GM21390 (cell line): Measurements from ENCODE around the gene HS3ST5.
"Not testable (repeated sequence)": the region's sequence is repeated elsewhere in the genome, so short reads cannot be mapped to it uniquely, and the experiment has no call there.

Experiments used
- ATAC-seq: cut with Tn5 transposase; IDR thresholded peaks from one replicate; pipeline ENCODE4 v1.9.1; 2021; ENCODE audit not compliant: unreplicated experiment

The HS3ST5 gene

DNA sequence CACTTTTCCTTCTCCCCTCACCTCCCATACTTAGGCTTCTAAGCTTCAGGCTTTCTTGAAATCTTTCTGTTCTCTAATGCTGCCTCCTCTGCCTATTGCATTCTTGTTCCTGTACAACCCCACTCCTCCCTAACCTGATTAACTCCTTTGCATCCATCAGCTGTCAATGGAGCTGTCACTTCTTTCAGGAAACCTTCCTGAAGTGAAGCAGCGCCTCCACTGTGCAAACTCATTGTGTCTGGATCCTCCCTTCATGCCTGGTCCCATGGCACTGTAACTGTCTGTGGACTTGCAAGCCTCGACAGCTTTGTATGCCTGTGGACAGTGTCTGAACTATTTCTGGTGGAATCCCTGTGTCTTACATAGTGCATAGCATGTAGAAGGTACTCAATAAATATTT is 185.0 kb downstream of the HS3ST5 start:
- no peak for ATAC-seq

GRCh38 chr6:114155763-114156162 is 187.1 kb downstream of the HS3ST5 start:
- no peak for ATAC-seq

GRCh38 chr6:114154812-114155211 is 188.0 kb downstream of the HS3ST5 start:
- ATAC-seq, result no peak

- ATAC-seq, result no peak
Measured at GRCh38 chr6:114153448-114153847, 189.4 kb downstream of the HS3ST5 start.

- ATAC-seq, result no peak
Measured at GRCh38 chr6:114151064-114151690, 191.6 kb downstream of the HS3ST5 start.

DNA sequence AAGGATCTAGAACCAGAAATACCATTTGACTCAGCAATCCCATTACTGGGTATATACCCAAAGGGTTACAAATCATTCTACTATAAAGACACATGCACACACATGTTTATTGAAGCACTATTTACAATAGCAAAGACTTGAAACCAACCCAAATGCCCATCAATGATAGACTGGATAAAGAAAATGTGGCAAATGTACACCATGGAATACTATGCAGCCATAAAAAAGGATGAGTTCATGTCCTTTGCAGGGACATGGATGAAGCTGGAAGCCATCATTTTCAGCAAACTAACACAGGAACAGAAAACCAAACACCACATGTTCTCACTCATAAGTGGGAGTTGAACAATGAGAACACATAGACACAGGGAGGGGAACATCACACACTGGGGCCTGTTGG is 193.6 kb downstream of the HS3ST5 start:
- not testable (repeated sequence) for ATAC-seq

- no peak for ATAC-seq
Measured at GRCh38 chr6:114144887-114145851, 197.7 kb downstream of the HS3ST5 start.

DNA sequence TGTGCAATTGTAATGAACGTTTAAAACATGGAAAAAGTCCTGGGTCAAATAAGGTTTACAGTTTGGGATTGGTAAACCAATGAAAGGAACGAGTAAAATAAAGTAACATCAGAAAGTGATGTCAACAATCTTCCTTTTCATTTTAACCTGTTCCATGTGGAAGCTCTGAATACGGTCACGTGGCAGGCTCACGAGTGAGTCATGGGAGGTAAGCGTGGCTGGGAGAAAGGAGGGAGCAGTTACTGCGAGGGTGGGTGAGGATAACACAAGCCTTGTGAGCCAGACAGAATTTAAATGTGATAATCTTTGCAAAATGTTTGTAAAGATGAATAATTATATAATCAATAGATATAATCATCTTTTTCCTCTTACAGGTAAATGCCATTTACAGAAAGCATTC is 200.6 kb downstream of the HS3ST5 start:
- ATAC-seq, result no peak

DNA sequence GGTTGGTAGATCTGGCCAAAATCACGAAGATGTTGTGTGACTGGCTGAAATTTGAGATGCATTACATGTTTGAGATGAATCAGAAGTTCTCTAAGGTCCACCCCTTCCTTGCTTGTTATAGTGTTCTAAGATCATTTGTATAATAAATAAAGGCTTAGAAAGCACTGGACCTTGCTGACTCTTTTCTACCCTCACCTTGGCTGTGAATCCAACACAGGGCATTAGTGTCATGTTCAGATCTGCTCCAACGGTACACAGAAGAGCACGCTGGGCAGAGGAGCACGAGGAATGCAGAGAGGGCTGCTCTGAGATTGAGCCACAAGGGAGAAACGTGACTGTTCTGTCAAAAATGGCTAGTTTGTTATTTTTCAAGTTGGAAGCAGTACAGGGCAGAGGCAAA is 202.4 kb downstream of the HS3ST5 start:
- ATAC-seq, result no peak

GRCh38 chr6:114138577-114139248 is 204.1 kb downstream of the HS3ST5 start:
- no peak for ATAC-seq

DNA sequence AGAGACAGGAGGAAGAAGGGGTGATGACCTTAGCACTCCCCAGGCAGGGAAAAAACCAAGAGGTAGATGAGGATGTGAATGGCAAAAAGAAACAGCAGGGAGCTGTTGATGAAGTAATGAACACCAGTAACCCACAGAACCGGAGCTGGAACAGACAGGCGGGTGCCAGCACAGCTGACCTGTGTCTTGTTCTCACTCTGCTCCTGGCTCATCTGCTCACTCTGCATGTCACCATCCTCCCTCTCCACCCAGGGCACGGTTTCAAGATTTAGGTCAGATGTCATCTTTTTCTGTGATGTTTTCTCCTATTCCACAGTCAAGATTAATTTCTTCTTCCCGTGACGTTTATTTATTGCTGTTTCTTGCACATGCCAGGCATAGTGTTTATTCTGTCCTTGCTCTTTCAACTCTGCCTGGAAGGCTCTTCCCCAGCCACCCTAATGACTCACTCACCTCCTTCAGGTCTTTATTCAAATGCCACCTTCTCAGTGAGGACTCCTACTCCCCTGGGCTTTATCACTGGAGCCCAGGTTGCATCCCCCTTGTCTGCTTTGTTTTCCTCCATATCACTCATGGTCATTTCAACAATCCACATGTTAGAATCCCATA is 207.4 kb downstream of the HS3ST5 start:
- no peak for ATAC-seq

DNA sequence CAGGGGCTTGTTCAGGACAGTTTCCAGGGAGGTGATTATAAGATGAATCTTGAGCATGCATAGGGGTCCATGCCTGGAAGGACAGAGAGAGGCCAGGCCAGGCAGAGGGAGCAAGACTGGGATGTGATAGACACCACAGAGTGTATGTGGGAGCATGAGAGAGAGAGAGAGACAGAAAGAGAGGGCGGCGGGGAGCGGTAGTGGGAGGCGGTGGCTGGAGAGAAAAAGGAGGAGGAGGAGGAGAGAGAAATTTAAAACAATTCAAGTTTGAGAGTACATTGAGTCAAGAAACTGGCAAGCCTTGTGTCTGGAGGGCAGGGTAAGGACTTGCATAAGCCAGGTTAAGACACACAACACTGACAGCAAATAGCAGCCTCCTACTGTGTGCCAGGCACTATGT is 209.0 kb downstream of the HS3ST5 start:
- ATAC-seq, result no peak

DNA sequence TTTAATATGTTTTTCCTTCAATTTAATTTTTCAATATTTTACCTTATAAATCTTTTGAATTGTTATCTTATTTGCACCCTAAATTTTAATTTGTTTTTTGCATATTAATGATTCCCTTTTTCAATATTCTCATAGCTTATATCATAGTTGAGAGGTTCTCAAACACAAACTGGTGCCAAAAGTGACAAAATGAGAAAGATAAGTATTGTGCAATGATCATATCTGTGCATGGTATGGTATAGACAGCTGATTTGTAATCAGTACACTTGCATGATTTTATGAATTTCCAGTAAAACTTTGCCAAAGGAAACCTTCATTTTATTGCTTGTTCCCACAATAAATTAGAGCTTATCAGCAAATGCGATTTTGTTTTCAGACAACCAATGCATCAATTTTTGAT is 210.9 kb downstream of the HS3ST5 start:
- ATAC-seq, result no peak

DNA sequence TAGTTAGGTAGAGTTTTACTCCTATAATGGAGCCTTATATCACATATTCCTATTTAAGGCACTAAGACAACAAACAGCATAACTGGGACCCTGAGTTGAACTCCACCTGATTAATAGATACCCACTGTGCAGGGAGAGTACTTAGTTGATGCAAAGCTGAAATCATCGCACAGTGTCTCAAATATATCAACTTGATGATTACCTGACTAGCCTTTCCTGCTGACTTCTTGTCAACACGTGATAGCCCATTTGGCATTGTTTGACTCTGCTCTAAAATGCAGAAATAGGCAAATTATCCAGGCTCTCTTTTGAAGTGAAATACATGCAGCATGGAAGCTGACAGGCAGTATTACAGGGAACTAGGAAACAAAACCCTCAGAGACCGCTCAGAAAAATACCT is 217.2 kb downstream of the HS3ST5 start:
- no peak for ATAC-seq

GRCh38 chr6:114121913-114122662 is 220.7 kb downstream of the HS3ST5 start:
- ATAC-seq, result no peak

GRCh38 chr6:114119056-114119455 is 223.8 kb downstream of the HS3ST5 start:
- no peak for ATAC-seq

GRCh38 chr6:114115652-114116051 is 227.2 kb downstream of the HS3ST5 start:
- no peak for ATAC-seq

DNA sequence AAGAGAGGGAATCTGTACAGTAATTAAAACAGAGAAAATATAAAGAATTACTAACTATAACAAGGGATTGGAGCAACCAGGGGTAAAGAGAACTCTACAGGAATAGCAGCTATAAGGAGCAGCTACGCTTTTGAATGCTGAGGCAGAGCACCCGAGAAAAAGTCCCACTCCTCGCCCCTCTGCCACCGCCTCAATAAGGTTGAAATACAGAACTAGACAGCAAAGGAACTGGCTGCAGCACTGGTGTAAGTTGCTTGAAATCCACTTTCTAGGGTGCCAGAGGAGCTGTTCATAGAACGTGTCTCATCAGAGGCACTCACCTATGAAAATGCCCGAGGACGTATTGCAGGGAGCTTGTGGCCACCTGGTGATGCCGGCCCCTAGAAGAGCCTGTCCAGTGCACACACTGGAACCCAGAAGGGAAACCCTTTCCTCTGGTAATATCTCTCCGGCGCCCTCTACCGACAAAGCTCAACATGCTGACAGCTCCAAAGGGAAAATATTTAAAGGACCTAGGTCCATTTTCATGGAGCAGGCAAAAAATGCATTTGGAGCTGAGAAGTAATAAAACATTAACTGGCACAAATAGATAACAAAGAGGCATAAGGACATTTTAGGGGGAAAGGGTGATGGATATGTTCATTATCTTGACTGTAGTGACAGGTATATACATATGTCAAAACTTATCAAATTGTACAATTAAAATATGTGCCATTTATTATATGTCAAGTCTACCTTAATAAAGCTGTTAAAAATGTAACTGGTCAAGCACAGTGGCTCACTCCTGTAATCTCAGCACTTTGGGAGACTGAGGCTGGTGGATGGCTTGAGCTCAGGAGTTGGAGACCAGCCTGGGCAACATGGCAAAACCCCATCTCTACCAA is 234.5 kb downstream of the HS3ST5 start:
- no peak for ATAC-seq

DNA sequence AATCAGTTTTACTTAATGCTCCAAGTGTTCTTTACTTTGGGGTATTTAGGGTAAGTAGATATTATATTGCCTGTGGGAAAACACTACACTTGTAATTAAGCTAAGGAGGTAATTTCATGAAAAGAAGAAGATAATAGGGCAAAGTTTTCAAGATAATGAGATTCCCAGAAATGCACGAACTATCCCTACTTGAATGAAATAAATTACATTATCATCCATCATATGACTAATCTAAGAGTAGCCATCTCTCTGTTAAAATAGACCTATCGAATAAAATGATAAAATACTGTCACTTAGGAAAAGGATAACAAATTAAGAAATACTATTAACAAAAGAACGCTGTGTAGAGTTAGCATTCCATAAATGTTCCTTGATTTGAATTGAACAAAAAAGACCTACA is 236.8 kb downstream of the HS3ST5 start:
- no peak for ATAC-seq

DNA sequence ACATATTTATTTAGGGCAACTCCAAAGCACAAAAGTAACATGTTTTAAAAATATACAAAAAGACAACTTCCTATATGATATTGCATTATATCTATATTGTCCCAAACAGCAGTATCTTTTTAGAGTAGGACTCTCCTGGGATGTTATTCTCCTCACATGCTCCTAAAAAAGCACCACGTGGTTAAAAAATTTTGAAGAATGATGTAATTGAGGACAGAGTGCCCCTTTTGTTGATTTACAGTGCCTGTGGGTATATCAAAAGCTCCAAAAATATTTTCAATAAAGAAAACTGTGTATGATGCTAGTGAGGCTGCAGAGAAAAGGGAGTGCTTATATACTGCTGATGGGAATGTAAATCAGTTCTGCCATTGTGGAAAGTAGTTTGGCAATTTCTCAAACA is 241.6 kb downstream of the HS3ST5 start:
- ATAC-seq, result no peak
